NB4 (cell line): Measurements from ENCODE around the gene LRRC41.
"Not testable (repeated sequence)": the region's sequence is repeated elsewhere in the genome, so short reads cannot be mapped to it uniquely, and the experiment has no call there.

ENCODE experiments used
- DNase-seq: peaks from one replicate; pipeline ENCODE4 v3.0.0; 2010; ENCODE audit warnings: low read depth
- H3K4me3 ChIP-seq: one replicate; pipeline ENCODE4 v1.5.1; 2011; ENCODE audit warnings: mild to moderate bottlenecking, low read depth, low read length, moderate library complexity
- MYC ChIP-seq: IDR thresholded peaks from 2 replicates; pipeline ENCODE4 v1.6.1; 2011; ENCODE audit warnings: low read depth, low read length
- POLR2A ChIP-seq: IDR thresholded peaks from 2 replicates; pipeline ENCODE4 v1.6.1; 2011; ENCODE audit warnings: mild to moderate bottlenecking; ENCODE audit not compliant: insufficient read length; ENCODE audit errors: extremely low read depth
- TF ChIP-seq, protein P1 (sequence below): IDR thresholded peaks from 2 replicates; pipeline ENCODE4 v1.6.1; 2011; ENCODE audit warnings: low read depth, low read length
- TF ChIP-seq, protein P2 (sequence below): IDR thresholded peaks from one replicate; pipeline ENCODE4 v1.5.1; 2012; ENCODE audit warnings: low read depth, low read length

Gene LRRC41

DNA sequence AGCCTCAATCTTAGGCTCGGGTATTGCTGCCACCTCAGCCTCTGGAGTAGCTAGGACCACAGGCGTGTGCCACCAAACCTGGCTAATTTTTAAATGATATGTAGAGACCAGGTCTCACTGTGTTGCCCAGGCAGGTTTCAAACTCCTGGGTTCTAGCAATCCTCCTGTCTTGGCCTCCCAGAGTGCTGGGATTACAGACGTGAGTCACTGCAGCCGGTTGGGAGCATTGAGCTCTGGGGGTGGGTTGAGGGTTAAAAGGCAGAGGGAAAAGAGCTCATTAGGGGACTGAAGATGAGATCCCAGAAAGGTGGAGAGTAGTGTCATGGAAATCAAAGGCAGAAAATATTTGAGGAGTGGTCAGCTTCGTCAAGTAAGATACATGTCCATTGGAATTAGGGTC, 48.7 kb downstream of the LRRC41 start:
- DNase-seq = no peak
- no peak for TF ChIP-seq MYC
- no peak for TF ChIP-seq POLR2A
- TF ChIP-seq, protein P1, sequence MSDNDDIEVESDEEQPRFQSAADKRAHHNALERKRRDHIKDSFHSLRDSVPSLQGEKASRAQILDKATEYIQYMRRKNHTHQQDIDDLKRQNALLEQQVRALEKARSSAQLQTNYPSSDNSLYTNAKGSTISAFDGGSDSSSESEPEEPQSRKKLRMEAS = no peak
- TF ChIP-seq, protein P2, sequence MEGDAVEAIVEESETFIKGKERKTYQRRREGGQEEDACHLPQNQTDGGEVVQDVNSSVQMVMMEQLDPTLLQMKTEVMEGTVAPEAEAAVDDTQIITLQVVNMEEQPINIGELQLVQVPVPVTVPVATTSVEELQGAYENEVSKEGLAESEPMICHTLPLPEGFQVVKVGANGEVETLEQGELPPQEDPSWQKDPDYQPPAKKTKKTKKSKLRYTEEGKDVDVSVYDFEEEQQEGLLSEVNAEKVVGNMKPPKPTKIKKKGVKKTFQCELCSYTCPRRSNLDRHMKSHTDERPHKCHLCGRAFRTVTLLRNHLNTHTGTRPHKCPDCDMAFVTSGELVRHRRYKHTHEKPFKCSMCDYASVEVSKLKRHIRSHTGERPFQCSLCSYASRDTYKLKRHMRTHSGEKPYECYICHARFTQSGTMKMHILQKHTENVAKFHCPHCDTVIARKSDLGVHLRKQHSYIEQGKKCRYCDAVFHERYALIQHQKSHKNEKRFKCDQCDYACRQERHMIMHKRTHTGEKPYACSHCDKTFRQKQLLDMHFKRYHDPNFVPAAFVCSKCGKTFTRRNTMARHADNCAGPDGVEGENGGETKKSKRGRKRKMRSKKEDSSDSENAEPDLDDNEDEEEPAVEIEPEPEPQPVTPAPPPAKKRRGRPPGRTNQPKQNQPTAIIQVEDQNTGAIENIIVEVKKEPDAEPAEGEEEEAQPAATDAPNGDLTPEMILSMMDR = no peak
- H3K4me3 ChIP-seq = no peak overlapping the region

DNA sequence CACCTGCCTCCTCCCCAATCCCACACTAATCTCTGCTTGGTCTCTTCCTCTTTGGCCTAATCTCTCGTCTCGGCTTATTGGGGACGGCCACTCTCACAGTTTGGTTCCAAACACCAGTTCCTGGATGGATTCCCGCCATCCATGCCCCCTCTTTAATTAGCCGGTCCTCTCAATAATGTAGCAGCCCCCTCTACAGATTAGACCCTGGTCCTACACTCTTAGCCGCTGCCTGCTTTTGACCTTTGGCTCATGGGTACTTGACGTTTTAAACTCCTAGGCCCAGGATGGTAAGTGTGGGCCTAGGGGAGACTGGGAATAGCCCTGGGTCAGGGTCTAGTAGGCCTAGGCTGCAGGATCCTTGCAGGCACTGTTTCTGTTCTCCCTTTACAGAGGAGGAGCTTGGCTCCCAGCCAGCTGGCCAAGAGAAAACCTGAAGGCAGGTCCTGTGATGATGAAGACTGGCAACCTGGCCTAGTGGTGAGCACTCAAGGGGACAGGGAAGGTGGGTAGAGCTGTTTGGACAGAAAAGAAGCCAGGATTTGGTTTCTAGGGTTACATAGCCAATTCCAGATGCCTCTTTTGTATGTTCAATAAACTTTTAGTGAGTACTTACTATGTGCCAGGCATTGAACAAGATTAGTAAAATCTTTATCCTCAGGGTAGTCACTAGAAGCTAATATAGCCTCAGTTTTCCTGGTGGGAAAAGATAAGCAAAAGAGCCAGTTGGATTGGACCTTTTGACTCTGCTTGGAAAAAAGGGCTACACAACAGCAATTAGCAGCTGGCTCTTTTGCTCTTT, 55.1 kb downstream of the LRRC41 start:
- TF ChIP-seq, protein P2 = peak; percentile 20
- TF ChIP-seq POLR2A = no peak
- DNase-seq = peak; percentile 65

DNA sequence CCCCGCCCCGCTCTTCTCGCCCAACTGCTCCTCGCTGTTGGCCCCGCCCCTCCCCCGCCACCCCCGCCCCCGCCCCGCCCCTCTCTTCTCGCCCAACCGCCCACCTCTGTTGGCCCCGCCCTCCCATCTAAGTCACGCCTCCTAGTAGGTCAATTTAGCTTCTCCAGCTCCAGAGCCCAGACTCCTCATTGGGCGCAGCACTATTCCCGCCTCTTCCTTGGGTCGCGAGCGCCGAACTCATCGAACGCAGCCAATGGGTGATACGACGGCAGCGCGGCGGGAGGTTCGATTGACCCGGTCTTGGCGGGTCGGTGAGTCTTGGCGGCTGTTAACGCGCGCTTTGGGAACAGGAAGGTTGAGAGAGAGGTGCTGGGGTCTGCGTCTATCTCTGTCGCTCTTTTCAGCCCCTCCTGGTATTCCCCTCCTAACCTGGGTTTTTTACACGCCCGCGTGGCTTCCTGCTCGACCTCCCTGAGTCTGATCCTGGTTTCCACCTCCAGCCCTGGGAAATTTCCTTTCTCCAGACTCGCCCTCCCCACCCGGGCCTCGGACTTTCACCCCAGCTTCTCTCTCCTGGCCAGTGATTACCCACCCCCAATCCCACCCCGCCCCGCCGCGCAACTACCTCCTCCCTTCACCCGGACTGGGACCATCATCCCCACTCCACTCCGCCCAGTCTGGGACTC, 55.8 kb downstream of the LRRC41 start, which contains the start of gene RAD54L:
TSS of gene RAD54L (plus strand) at position 328 of the 686 bp plus-strand sequence. CDS start 643 bp downstream, outside the sequence.
- peak; percentile 87 for TF ChIP-seq MYC
- TF ChIP-seq, protein P2 = no peak
- TF ChIP-seq POLR2A = peak; percentile 71
- TF ChIP-seq, protein P1 = peak; percentile 77
- peak within 1 kb of the TSS; percentile 96 for H3K4me3 ChIP-seq
- peak; percentile 99 for DNase-seq

More for the DNA sequence above, 55.1 kb downstream of the LRRC41 start:
- peak overlapping the region; percentile 96 for H3K4me3 ChIP-seq

DNA sequence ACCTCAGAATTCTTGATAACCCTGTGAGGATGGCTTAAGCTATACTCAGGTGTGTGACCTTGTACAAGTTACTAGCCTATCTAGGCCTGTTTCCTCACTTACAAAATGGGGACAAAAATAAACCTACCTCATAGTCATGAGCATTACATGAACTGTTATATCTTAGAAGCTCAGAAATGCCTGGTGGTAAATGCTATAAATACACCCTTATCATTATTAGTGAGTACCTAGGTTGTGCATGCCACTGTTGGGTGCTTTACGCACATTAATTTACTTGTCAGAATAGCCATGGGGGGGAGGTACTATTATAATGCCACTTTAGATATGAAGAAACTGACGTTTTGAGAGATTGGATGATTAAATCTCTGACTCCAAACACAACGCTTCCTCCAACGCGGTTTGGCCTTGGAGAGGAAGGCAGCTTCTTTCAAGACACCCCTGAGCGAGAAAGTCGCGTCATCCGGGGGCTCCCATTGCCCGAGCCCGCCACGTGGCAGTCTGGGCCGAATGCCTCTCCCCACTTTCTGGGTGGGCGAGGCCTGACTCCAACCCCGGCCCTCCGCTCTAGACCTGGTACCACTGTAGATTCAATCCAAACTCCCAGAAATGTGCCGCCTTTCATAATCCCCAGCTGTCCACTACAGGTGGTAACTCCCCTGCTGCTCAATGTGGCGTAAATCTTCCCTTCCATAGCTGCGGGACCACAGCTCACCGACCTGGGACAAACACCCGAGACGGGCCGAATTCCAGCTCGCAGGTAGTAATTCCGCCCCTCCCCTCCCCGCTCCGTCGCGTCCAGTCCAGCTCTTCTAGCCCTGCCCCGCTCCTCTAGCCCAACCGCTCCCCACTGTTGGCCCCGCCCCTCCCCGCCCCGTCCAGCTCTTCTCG, 56.6 kb downstream of the LRRC41 start:
- DNase-seq = peak; percentile 72
- TF ChIP-seq, protein P2 = no peak
- TF ChIP-seq, protein P1 = peak; percentile 91
- TF ChIP-seq POLR2A = peak; percentile 53
- TF ChIP-seq MYC = peak; percentile 88
- peak overlapping the region; percentile 92 for H3K4me3 ChIP-seq

DNA sequence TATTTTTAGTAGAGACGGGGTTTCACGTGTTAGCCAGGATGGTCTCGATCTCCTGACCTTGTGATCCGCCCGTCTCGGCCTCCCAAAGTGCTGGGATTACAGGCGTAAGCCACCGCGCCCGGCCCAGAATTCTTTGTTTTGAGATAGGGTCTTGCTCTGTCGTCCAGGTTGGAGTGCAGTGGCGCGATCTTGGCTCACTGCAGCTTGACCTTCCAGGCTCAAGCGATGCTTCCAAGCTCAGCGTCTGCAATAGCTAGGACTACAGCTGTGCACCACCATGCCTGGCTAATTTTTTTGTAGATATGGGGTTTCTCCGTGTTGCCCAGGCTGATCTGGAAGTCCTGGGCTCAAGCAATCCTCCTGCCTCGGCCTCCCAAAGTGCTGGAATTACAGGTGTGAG, 57.3 kb downstream of the LRRC41 start:
- peak overlapping the region; percentile 92 for H3K4me3 ChIP-seq
- DNase-seq = not testable (repeated sequence)
